HG03095 (cell line): Measurements from ENCODE around the gene PHEX.

Source experiments
- ATAC-seq: cut with Tn5 transposase; IDR thresholded peaks from one replicate; pipeline ENCODE4 v1.9.1; 2021; ENCODE audit warnings: moderate library complexity; ENCODE audit not compliant: unreplicated experiment

PHEX gene

DNA sequence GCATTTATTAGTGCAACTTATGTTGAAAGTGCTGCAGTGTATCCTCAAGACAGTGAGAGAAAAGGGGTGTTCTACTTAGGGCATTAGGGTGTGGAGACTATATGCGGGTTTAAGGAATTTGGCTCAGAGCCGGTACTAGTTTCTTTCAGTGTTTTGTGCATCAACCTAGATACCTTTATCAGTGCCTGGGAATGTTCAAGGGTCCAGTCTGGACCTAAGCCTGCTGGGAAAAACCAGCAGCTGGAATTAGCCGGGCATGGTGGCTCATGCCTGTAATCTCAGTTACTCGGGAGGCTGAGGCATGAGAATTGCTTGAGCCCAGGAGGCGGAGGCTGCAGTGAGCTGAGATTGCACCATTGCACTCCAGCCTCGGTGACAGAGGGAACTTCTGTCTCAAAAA lies 7.4 kb downstream of the PHEX start:
- no peak for ATAC-seq

DNA sequence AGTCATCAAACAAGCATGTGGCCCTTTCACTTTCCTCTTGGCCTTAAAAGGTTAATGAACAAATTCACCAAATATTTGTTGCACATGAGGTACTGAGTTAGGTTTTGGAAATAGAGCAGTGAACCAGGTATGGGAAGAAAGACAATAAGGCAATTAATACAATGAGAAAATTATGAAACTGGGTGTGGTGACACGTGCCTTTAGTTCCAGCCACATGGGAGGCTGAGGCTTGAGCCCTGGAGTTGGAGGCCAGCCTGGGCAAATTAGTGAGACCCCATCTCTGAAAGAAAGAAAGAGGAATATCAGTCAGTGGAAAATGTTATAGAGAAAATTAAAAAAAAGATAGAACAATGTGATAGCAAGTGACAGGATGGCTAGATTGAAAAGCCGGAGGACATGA lies 8.1 kb downstream of the PHEX start:
- no peak for ATAC-seq

DNA sequence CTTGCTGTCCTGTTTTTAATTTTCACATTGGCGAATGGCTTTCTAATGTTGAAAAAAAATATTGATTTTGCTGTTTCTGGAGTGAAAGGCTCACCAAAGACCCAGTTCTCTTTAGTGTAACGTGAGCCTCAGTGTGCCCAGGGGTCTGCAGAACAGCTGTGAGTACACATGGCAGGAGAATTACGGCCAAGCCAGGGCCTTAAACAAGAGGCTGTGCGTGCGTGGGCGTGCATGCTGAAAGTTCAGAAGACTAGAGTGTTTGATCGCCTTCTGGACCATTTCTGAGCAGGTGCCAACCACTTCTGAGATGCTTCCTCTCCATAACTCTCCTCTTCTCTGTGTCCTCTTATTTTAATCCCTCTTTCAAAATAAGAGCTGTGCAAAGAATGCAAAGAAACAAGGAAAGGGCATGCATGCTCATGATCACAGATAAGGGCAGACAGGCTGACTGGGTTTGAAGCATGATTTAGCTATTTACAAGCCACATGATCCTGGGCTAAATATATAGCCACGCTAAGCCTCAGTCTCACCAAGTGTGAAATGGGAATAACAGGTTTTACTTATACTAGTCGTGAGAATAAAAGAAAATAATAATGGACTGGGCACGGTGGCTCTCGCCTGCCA lies 9.9 kb downstream of the PHEX start:
- ATAC-seq = no peak

DNA sequence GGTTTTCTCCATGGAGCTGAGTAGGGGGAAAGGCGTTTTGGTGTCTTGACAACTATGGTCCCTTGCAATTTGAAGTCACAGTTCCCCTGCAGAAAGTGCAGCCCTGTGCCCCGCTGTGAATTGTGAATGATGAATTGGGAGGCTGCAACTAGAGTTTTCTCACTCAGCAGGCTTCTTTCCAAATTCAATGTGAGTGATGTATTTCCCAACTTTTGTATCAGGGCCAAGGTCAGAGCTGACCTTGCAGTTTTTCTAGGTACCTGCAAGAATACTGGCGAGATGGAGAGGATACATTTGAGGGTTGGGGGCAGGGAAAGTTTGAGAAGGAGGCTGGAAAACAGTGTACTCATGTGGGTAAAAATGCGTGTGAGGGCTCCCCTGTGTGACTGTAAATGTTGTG lies 11.7 kb downstream of the PHEX start:
- ATAC-seq = no peak

DNA sequence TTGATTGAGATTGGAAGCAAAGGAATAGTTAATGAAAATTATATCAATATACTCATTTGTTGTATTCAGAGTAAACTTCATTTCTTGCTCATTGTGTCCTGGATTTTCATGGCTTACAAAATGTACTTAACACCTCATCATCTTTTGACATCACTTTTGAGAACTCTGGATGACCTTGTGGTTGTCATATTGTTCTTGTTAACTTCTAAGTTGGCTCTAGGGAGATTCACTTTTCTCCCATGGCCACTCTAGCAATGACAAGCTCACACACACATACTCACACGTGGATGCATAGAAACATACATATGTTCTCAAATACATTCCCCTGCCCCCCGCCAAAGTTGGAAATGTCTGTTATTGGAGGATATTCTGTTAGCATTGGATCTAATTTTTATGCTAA lies 15.3 kb downstream of the PHEX start:
- ATAC-seq = no peak

DNA sequence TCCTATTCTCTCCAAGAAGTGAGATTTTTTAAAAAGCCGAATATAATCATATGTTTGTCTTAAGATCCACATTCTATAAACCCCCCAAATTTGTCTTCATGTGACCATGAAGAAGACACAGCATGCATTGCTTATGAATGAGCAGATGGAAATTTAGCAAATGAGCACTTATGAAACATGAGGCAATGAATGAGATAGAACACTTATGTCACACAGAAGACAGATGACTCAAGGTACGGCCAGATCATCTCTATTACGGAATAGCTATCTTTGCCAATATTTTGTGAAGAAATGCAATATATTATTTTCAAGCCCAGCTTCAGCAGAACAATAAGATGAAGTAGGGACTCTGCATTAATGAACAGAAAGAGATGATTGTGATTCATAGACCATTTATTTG lies 21.4 kb downstream of the PHEX start:
- no peak for ATAC-seq

DNA sequence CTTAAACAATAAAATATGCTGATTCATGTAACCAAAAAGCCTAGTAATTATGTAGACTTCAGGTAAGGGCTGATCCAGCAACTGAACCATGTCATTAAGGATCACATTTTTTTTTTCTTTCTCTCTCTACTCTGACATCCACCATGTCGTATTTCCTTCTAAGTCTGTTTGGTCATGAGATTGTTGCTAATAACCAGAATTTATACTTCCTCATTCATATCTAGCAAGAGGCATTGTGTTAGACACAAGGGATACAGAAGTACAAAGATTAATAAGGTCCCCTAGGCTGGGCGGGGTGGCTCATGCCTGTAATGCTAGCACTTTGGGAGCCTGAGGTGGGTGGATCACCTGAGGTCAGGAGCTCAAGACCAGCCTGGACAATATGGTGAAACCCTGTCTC lies 24.1 kb downstream of the PHEX start:
- no peak for ATAC-seq

DNA sequence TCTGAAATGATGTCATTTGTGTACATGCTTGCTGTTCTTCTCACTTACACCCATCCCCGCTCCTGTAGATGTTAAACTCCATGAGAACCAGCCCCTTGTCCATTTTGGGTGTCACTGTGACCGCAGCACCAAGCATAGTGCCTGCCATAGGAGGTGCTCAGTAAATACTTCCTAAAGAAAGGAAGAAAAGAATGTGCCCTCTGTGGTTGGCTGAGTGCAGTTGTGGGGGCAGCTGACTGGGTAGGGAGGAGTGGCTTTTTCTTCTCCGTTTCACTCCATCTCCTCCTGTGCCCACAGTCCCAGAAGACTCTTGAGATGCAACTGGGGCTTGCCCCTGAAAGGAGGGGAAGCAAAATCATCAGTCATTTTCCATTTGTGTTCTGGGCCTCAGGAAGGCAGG lies 25.5 kb downstream of the PHEX start:
- ATAC-seq = no peak

DNA sequence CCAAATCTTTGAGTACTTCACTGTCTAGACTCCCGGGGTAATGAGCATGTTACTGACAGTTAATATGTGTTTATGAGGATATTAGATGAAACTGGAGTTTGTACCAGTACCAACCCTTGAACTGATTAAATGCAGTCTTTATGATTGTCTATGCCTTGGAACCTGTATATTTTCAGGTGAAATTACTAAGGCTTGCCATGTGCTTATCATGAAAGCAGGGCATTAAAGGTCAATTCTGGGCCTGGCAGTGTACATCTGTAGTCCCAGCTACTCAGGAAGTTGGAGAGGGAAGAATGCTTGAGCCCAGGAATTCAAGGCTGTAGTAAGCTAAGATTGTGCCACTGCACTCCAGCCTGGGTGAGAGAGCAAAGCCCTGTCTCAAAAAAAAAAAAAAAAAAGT lies 27.6 kb downstream of the PHEX start:
- ATAC-seq = no peak

DNA sequence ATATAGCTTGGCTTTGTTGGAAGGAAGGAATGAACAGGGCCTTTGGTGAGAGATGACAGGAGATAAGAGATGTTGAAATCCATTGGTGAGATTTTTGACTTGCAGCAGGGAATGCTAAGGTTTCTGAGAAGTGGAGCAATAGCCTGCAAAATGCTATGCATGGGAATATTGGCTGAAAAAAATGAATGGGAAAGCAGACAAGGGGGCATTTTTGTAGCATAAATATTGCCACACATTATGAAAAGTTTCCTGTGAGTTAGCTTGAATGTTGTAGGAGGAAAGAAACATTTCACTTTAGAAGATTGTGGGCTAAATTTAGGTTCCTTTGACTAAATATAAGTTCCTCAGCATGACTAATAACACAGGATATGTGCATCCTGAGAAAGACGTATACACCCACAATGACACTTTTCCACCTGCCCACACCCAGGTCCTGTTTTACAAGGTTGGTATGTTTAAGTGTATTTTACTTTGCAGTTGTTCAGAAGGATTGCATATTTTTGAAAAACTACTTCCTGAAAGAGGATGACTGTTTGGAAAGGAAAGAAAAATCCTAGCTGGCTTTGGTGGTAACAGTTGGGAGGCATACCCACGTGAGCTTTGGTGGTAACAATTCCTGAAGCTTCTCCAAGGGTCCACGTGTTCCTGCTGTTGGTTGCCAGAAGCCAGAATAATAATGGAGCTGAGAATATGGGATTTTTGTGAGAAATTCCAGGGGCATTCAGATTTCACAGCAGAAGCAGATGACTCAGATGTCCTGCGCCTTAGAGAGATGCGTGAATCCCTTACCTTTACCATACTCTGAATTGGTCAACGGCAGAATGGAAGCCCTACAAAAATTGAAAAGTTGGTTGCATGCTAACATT lies 28.5 kb downstream of the PHEX start:
- peak; percentile 60 for ATAC-seq

DNA sequence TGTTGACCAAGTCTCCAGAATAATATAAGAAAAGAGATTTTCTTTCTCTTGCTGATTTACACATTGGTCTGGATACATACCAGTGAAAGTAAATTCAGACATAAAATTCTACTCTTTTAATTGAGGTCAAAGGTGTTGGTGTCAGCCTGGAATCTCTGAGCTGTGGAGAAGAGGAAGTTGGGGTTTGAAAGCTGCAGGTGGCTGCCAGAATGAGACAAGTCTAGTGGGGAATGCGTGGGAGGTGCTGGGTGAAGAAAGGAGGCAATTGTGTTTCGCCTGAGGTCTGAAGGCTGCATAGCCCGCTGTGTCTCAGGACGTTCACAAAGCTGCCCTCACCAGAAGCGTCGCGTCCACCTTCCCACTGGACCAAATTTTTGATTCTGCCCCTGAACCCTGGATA lies 31.2 kb downstream of the PHEX start:
- ATAC-seq = peak; percentile 88

DNA sequence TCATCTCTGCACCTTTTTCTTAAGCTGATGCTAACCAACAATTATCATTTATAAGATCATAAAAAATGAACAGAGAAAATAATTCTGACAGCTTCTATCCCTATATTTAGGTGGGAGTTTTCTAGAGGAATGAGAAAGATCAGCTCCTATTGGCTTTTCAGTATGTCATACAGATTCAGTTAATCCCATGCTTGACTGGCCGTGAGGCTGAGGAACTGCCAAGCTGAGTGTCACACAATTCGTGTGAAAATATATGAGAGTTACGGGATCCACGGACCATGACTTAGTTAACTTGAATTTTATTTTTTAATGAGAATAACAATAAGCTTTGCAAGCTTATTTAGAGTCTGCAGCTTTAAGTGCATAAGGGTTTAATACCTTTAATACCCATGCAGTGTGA lies 37.5 kb downstream of the PHEX start:
- ATAC-seq = no peak

DNA sequence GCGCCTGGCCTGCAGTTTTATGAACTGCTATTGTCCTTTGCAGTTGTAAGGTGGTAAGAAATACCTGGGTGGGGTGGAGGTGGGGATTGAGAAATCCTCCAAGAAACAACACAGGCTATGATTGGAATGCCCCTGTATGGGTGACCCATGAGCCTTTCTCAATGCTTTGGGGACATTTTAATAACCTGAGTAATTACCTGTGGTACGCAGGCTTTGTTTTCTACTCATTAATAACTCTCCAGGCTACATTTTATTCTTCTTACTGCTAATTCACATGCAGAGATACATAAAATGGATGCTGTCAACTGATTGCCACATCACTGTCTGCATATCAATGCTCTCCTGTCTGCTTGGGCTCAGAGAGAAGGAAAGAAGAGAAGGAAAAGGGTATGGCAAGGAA lies 41.8 kb downstream of the PHEX start:
- no peak for ATAC-seq

DNA sequence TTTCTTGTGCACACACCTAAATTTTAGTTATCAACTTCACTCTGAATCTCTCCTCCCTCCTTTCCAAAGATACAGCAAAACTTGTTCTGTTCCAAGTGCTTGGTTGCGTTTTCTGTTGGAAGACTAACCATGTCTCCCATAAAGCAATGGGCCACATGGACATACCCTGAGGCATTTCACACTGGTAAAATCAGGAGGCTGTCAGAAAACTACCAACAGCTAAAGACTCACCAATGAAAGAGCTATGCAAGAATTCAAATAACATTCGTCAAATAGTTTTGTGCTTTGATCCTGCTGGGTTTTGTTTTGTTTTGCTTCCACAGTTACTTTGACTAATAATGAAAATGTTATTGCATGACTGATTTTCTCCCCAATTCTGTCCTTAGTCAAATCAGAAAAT lies 46.0 kb downstream of the PHEX start:
- no peak for ATAC-seq

DNA sequence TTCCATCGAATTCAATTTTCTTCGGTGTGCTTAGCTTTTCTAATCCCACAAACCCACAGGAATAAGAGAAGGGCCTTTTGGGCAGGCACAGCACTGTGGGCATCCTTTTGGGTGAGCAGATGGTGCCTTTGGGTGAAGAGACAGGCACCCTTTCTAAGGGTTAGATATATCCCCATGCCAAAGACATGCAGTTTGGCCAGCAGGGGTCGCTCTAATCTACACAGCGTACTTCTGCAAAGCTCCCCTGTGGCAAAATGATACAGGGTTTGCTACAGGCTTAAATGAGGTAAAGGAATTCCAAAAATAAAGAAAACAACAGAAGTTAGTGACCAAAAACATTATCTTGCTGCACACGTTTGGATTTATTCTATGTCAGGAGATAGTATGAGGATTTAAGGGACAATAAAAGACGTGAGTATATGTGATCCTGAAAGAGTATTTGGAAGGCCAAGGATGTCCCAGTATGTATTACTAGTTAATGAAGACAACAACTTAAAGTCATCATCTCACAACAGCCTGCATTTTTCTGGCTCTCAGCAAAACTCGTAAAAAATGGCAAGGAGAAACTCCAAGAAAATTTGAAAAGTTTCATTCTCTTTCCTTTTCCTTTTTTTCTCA lies 49.5 kb downstream of the PHEX start:
- ATAC-seq = no peak

DNA sequence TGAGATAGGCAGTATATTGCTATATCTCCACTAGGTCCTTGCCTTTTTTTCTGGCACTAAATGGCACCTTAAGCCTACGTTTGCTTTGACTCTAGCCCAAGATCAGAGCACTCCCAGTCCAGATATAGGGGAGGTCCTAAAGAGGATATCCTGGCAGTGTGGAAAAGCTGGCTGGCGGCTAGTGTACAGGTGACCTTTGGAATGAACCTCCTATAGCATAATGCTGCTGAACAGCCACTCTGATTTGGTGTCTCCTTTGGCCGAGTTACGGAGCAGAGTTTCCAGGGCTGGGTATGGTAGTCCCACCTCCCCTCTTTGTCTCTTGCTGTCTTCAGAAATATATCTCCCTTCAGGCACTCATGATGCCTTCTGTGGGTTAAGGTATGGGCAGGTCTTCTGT lies 53.9 kb downstream of the PHEX start:
- no peak for ATAC-seq

DNA sequence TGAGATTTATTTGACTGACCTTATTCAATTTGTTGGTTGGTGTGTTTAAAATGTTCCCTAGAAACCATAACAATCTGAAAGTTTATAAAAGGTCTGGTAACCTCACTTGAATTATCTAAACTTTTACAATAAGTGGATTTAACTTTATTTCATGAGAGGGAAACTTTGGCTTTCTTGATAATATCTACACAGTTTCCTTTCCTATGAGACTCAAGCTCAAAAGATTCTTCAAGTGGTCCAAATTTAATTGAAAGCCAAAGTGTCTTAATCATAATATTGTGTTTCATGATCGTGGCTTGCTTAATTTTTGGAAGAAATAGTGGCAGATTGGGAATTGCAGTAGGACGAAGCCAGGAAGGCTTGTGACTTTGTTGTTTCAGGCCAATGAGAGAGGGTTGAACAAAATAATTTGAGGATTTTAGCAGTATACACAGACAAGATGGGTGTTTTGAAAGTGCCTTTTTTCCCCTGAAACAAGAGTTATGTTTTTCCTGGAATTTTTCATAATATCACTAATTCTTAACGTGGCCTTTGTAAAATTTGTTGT lies 55.0 kb downstream of the PHEX start:
- ATAC-seq = no peak

DNA sequence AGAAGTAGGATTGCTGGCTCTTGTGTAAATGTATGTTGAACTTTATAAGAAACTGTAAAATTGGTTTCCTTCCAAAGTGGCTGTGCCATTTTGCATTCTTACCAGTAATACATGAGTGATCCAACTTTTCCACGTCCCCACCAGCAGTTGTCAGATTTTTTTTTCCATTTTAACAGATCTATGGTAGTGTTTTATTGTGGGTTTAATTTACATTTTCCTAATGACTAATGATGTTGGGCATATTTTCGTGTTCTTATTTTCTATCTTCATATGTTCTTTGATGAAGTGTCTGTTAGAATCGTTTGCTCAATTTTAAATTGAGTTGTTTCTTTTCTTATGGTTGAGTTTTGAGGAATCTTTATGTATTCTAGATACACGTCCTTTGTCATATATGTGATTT lies 56.2 kb downstream of the PHEX start:
- no peak for ATAC-seq

DNA sequence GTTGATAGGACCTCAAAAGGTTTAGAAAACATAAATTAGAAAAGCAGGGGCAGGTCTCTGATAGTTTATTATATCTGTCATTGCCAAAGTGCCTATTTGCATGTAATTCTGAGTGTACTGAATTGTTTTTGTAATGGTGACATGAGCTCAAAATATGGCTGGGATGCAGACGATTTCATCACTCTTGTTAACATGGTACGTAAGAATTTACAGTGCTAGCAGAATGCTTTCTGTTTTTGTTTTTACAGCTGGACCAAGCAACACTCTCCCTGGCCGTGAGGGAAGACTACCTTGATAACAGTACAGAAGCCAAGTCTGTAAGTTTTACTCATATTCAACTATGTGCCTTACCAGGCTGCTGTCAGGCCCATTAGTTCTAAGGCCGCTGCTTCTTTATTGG lies 58.1 kb downstream of the PHEX start:
- ATAC-seq = no peak

DNA sequence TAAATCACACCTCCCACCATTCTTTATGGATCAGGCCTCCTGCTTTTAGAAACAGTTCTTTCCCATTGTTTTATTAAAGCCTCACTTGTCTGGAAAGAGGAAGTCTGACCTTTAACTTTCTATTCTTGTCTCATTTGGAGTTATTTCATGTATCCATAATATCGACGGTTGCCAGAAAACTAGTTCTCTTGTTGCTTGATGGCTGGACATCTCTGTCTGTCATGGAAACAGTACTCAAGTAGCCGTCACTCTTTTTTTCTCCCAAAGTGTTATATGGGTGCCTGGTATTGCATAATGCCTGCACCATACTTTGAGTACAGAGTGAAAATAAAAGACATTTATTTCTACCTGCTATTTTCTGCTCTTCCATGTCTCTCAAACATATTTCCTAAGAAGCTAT lies 61.4 kb downstream of the PHEX start:
- ATAC-seq = no peak

DNA sequence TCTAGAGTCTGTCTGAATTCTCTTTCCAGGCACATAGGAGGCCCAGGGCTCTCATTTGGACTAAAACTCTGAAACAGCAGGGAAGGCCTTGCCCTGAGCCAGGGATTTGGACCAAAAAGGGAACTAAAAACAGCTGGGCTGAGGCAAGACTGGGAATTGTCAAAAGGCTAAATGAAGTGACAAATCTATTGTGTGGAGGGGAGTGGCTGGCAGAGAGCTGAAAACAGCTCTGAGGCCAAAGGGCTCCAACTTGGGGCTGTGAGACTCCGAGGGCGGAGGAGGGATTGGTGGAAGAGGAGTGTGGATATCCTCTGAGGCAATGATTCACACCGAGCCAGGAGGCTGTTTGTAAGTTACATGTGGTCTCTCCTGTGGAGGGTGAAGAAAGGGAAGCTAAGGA lies 63.2 kb downstream of the PHEX start:
- ATAC-seq = no peak

DNA sequence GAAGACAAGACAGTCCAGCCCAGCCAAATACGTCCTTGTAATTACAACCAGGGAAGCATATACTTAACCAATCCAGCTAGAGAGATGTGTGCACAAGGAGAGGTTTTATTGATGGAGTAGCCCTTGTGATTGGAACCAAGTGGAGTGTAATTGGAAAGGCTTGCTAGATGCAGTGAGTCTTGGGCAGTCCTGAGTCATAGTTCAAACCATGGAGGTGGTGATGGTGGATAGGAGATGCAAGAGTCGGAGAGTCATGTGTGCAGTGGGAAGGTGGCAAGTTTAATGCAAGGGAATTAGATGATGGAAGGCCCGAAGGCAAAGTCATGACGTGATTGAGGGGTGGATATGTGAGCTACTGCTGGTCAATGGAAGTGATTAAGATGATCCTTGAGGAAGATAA lies 63.7 kb downstream of the PHEX start:
- no peak for ATAC-seq
